GM18868 (cell line): ENCODE measurements around the gene DIPK2A.

ENCODE experiments used
- ATAC-seq: cut with Tn5 transposase; IDR thresholded peaks from one replicate; pipeline ENCODE4 v1.9.1; 2021; ENCODE audit warnings: mild to moderate bottlenecking, moderate library complexity; ENCODE audit not compliant: unreplicated experiment

The DIPK2A gene, protein sequence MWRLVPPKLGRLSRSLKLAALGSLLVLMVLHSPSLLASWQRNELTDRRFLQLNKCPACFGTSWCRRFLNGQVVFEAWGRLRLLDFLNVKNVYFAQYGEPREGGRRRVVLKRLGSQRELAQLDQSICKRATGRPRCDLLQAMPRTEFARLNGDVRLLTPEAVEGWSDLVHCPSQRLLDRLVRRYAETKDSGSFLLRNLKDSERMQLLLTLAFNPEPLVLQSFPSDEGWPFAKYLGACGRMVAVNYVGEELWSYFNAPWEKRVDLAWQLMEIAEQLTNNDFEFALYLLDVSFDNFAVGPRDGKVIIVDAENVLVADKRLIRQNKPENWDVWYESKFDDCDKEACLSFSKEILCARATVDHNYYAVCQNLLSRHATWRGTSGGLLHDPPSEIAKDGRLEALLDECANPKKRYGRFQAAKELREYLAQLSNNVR

DNA sequence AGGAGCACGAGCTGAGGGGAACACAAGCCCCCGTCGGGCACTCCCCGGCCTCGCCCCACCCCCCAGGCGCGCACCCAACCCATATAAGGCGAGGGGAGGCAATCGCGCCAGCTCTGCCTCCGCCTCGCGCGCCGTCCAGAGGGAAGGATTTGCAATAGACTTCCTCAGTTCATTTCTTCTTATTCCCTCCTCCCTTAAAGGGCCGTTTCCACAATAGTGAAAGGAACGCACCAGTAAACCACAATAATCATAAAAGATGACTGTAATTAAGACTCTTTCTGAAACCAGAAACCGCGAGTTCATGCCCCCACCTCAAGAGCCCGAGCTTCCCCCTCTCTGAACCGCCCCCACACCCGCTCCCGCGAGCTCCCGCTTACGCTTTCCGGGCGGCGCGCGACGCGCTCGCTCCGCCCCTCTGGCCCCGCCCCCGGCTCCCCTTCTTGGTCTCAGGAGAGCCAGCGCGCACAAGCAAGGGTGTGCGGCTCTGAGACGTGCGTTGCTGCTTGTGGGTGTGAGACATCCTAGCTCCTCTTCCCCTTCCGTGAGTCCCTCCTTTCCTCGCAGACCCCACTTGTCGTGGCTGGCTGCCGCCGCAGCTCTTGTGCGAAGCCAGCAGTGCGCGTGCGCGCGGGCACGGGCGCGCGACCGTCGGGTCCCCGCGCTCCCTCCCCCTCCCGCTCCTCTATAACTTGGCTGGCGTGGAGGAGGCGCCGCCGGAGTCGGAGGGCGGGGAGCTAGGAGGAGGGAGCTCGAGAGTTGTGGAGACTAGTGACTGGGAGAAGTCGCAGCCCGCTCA, at the start of gene DIPK2A:
TSS of gene DIPK2A (plus strand) at position 465 of the 796 bp plus-strand sequence. CDS start 510 bp downstream, outside the sequence.
- peak; percentile 53 for ATAC-seq

DNA sequence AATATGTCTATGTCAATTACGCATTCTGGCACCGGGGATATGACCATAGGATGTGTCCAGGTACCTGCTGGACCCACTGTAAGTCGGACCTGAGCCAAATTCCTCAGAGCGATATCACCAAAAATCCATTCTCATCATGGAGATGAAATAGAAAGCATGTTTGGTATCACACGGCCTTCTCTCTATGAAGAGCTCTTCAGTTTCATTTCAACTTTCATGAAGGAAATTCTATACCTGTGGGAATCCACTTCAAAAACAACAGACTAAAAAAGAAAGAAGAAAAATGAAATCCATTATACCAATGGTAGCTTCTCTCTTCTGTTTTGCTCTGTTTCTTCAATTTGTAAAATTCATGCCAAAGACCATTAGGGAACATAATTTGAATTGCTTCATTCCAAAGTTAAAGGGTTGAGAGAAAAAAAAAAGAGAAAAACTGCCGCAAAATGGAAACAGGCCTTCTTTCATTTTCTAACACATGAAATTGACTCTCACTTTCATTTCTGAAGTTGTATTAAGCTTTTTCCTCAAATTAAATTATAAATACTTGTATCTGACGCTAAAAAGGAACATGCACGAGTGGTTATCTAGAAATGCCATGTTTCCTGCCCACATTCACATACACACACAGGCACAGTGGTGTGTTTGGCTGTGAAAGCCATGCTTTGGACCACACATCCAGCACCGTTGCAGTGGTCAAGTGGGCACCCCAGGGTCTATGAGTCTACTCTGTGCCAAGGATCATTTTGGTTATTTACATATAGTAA, 46.9 kb upstream of the DIPK2A start:
- peak; percentile 75 for ATAC-seq

DNA sequence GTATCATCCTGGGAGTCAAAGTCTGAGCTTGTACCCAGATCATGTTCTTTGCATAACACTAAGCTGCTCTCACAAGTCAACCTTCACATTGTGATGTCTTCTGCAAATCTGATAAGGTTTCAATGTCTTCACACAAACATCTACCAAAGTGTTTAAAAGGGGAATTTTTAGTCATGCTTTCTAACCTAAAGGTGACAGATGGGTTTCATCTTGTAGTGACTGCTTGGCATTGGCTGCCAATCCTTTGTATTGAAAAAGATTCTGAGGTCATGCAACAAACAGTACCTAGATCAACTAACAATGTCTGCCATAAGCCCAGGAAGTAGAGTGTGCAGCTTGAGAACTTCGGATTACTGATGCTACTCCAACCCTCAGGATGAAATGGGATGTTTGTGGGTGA, 43.6 kb upstream of the DIPK2A start:
- peak; percentile 56 for ATAC-seq

DNA sequence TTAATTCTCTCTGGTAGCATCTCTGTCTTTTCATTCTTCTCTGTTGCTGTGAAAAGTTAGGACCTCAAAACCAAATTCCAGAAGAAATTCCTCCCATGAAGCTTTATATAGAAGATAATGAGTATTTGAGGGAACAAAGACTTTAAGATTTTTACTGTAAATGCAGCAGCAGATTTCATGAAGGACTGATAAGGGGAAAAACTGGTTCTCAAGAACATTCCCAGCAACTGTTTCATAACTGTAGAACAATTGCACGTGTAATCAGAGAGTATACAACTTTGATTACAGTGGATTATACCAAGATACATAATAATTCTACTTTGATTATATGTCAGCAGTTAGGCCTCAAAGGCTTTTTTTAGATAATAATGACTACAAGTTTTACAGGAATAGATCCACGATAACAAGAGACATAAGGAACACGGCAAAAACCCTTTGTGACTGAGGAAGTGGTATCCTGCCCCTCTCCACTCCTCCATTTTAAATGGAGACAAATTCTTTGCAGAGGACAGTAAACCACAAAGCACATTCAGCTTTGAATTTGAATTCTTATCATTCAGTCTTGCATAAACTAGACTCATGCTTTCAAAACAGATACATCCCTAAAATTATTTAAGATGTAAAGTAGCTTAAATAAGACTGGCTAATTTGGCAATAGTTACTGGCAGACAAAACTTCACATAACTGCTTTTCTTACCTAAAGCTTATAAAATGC, 42.9 kb upstream of the DIPK2A start:
- no peak for ATAC-seq

DNA sequence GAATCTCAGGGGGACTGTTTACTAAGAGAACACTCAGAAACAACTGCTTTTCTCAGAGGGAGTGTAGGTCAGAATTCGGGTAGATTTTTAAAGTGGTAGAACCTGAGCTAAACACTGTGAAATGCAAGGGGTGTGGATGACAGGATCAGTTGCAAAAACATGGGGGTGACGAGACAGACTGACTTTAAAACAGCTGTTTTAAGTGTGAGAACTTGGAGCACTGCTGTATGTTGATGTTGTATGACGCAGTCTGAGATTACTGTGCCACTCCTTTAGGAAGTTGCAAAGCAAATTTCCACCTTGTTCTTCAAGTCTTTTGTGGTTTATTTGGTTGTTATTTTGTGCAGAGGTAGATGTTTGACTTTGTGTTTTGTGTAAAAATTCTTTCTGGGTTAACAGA, 36.8 kb upstream of the DIPK2A start:
- ATAC-seq, result no peak

DNA sequence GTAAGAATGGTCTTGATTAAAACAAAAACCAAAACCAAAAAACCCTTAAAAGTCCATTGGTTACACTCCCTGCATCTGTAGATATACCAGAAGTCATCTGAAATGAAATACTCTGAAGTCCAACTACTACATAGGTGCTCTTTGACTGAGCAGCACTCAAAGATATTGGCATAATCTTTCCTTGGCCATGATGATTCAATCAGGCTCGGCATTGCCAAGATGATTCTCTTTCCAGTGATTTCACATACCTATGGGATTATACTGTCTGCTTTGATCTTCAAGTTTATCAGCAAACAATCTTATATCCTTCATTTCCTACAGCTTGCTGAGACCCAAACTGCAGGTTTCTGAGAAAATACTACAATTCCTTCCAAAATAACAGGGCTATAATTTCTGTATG, 35.9 kb upstream of the DIPK2A start:
- no peak for ATAC-seq

DNA sequence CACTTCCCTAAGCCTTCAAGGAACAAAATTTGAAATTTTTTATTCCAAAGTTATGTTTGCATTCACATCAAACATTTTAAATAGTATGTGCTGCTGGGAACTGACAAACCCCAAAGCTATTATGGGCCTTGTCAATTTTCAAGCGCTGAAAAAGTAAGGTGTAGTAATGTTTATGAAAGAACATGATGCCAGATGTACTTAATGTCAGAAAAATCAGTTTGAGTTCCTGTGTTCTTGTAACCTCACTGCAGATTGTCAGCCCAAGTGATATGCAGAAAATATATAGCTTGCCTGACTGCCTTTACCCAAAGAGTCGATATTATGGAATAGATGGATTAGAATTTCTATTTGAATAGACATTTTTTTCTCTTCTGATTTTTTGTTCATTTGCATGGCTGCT, 20.8 kb upstream of the DIPK2A start:
- ATAC-seq, result no peak

DNA sequence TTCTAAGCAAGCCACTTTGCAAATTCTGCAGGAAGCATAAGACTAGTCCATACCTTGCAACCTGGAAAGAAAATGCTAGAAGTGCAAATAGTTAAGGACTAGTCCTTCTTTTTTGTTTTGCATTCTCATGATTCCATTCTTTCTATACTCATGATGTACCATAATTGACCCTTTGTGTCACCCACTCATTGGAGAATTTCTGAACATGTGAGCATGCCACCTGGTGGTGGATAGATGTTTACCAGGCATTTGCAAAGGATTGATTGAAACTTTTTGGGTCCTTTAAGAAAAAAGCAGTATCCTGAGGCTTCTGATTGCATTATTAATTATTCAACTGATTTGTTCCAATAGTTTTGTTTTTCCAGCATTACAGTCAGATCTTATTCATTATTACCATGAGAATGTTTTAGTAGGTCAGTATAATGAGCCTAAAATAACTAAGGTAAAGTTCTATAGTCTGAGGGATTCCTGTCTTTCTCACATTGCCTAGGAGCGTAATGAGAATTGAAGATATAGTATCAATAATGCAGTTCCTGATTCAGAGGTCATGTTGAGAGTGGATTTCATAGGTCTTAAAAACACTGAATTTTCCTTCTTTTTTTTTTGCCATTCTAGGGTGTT, 20.2 kb upstream of the DIPK2A start:
- ATAC-seq, result peak; percentile 84

DNA sequence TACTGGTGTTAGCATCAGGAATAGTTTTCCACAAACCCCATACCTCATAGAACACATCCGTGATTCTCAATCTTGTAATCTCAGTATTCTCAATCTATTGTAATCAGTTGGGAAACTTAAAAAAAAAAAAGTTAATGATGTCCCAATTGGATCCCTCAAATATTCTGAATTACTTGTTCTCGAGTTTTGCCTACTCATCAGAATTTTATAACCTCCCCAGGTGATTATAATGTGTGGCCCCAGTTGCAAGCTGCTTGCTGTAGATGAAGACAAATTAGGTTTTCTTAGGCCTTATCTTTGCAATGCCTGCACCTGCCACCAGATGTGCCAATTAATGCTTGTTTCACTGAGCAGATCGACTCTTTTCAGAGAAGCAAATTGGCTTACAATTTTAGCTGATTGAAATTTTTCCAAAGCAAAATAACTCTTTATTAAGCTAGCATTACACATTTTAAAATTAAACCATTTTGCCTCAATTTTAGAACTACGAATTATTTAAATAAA, 19.0 kb upstream of the DIPK2A start:
- no peak for ATAC-seq

DNA sequence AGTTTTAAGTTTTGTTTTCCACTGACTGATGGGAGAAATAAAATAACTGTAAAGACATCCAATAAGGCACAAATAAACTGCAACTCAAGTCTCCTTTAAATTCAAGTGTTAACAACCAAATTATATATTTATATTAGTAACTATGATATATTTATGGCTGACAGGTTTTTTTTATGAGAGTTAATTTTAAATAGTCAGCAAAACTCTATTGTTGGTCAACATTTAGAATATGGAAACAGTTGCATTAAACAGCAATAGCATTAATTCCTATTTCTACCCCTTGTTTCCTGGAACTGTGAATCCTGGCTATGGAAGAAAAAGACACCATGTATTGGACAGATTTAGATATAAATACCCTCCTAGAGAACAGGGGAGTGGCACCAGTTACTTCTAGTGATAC, 16.5 kb upstream of the DIPK2A start:
- ATAC-seq, result no peak

DNA sequence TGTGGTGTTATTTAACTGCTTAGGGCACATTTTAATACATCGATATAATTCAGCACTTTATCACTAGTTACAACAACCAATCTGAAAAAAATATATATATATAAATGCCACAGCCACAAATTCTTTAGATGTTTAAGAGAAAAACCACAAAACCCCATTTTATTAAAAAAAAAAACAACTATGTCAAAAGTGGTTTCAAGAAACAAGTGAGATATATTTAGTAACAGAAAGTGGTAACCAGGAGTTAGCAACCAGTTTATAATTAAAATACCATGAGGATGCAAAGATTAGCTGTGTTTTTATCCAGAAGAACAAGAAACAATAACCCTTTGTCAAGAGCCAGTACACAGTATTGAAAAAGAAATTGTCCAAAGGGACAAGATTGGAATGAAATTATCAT, 14.8 kb upstream of the DIPK2A start:
- no peak for ATAC-seq

DNA sequence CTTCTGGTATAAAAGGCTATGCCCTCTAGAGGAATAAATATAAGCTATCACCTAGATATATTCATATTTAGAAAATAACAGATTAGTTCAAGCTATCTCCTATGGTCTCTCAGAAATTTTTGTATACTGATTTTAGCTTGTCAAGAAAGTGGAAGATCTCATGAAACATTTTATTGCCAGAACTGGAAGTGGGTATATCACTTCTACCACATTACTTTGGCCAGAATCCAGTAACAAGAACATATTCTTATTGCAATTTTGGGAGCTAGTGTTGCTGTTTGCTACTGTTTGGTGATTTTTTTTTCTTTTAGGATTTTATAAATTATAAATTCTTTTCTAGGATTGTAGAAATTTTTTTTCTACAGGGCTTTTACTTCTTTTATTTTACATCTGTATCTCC, 14.2 kb upstream of the DIPK2A start:
- no peak for ATAC-seq

DNA sequence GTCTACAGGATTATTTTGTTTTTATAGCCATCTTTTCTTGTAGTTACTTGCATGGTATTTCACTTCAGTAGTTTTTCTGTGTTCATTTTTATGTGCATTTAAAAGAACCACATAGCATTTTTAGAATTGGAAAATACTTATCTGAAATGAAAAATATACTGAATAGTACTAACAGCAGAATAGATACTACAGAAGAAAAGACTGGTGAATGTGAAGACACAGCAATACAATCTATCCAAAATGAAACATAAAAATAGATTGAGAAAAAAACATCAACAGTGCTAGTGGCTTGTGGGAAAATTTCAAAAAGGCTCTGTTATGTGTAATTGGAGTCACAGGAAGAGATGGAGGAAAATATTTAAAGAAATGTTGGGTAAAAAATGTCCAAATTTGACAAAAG, 12.7 kb upstream of the DIPK2A start:
- ATAC-seq, result no peak

DNA sequence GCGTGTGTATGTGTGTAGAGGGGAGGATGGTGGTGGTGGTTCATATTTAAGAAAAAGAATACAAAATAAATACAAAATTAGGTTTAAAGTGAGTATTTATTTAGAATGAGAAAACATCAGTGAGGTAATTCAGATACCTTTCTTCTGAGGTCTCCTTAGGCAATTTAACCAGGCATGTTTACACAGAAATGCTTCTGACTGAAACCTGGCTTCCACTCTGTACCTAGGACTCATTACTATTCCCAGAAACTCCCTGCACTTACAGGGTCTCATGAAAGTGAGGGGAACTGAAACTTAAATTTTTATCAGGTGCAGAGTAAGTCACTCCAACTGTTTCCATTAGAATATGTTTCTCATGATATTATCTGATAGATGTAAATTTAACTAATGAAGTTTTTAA, 10.3 kb upstream of the DIPK2A start:
- no peak for ATAC-seq

DNA sequence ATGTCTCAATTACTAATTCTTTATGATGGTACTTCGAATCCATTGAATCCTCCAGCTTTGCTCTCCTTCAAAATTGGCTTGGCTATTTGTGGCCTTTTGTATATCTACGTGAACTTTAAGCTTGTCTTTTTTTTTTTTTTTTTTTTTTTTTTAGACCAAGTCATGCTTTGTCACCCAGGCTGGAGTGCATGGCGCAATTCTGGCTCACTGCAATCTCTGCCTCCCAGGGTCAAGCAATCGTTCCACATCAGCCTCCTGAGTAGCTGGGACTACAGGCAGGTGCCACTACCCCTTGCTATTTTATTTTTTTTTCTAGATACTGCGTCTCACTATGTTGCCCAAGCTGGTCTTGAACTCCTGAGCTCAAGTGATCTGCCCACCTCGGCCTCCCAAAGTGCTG, 7.7 kb upstream of the DIPK2A start:
- no peak for ATAC-seq

DNA sequence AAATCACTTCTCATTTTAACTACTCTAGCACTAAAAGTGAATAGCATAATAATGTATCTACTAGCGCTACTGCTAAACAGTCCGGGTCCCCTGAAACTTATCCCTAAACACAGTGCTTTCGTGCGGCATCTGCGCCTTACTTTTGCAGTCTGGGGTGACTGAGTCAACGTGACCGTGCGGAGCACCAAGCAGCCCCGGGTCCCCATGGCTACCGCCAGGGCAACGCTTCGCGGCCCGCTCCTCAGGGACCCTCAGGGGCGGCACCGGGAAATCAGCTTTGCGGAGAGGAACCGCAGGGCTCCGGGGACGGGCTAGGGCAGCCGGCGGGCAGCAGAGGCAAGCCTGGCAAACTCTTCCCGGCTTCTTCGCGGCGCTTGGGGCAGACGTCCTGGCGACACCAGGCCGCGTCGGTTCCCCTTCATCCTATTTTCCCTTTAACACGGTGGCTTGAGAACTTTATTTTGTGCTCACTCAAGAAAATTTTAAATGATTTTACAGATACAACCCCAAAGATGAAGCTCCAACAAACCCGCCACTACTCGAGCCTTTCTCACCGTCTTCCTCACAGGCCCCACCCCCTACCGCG, 757 bp upstream of the DIPK2A start:
- ATAC-seq, result peak; percentile 31

DNA sequence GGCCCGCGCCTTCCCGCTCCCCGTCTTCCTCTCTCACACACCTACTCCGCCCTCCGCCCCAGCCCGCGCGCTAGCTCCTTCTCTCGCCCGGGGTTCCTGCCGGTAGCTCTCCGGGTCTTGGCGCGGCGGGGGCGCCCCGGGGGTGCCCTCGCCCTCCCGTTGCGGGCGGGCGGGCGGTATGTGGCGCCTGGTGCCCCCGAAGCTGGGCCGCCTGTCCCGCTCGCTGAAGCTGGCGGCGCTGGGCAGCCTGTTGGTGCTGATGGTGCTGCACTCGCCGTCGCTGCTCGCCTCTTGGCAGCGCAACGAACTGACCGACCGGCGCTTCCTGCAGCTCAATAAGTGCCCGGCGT, 507 bp downstream of the DIPK2A start:
- ATAC-seq, result no peak

DNA sequence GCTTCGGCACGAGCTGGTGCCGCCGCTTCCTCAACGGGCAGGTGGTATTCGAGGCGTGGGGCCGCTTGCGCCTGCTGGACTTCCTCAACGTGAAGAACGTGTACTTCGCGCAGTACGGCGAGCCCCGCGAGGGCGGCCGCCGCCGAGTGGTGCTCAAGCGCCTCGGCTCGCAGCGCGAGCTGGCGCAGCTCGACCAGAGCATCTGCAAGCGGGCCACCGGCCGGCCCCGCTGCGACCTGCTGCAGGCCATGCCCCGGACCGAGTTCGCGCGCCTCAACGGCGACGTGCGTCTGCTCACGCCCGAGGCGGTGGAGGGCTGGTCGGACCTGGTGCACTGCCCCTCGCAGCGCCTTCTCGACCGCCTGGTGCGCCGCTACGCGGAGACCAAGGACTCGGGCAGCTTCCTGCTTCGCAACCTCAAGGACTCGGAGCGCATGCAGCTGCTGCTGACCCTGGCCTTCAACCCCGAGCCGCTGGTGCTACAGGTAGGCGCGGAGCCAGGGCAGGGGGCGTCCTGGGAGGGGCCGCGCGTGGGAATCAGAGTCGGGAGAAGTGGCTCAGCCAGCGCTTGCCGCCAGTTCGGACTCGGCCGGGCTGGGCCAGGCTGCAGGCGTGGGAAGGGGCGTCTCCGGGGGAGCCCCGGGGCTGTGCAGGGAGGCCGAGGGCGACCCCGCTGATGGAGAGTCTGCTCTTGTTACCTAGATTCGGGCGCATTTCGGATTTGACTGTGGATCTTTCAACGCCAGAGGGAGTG, 1.1 kb downstream of the DIPK2A start:
- ATAC-seq, result peak; percentile 28
